PC-3 (cell line): ENCODE data around the gene AFF3.

Source experiments
- CTCF ChIP-seq: fragments of 300-600 bp; sonication (generic); conservative IDR thresholded peaks from 2 replicates; pipeline ENCODE4 v1.5.1; 2017; ENCODE audit warnings: antibody characterized with exemption, low read depth, mild to moderate bottlenecking, low read length
- EZH2 ChIP-seq: fragments of 300-600 bp; sonication (generic); IDR thresholded peaks from one replicate; pipeline ENCODE4 v1.6.1; 2017; ENCODE audit warnings: antibody characterized with exemption, mild to moderate bottlenecking, low read length; ENCODE audit not compliant: unreplicated experiment

GRCh38 chr2:99809259-99809900, 333.0 kb downstream of the AFF3 start:
- no peak for TF ChIP-seq CTCF
- TF ChIP-seq EZH2 = no peak
